Progenitor cell of endocrine pancreas (in vitro differentiated cells): ENCODE data around the gene ARHGDIG. TPM values are rescaled to one million over a fixed set of nuclear protein-coding genes. Genes with fewer than 3 reads are reported as not detected.

Experiments used
- DNase-seq: peaks from one replicate; pipeline ENCODE4 v3.0.0; 2021; ENCODE audit warnings: low spot score; ENCODE audit not compliant: unreplicated experiment
- H3K27ac Mint-ChIP-seq: 2 replicates; pipeline ENCODE4 v1.8.0; 2021; ENCODE audit warnings: mild to moderate bottlenecking, moderate library complexity, mixed read lengths
- H3K27me3 Mint-ChIP-seq: 2 replicates; pipeline ENCODE4 v1.8.0; 2021; ENCODE audit warnings: mixed read lengths
- H3K36me3 Mint-ChIP-seq: 2 replicates; pipeline ENCODE4 v1.8.0; 2022; ENCODE audit warnings: mixed read lengths; ENCODE audit not compliant: insufficient read depth
- H3K4me1 Mint-ChIP-seq: 2 replicates; pipeline ENCODE4 v1.8.0; 2021; ENCODE audit warnings: low read depth, mixed read lengths
- H3K4me3 Mint-ChIP-seq: 2 replicates; pipeline ENCODE4 v1.8.0; 2021; ENCODE audit warnings: low read depth, mild to moderate bottlenecking, moderate library complexity, mixed read lengths
- H3K9me3 Mint-ChIP-seq: 2 replicates; pipeline ENCODE4 v1.8.0; 2021; ENCODE audit warnings: low read depth, mixed read lengths
- total RNA-seq: library from RNA; stranded (reverse); gene quantifications from 2 replicates; pipeline ENCODE4 v1.2.1, GENCODE V29; 2021
- TF ChIP-seq, protein P1 (sequence below): fragments of 200-600 bp; sonication (generic); IDR thresholded peaks from one replicate; pipeline ENCODE4 v1.5.0; 2021; ENCODE audit warnings: antibody characterized with exemption, mild to moderate bottlenecking; ENCODE audit not compliant: unreplicated experiment

Gene ARHGDIG
- total RNA-seq, 1 donor from 2014 or later = 6.5 TPM

DNA sequence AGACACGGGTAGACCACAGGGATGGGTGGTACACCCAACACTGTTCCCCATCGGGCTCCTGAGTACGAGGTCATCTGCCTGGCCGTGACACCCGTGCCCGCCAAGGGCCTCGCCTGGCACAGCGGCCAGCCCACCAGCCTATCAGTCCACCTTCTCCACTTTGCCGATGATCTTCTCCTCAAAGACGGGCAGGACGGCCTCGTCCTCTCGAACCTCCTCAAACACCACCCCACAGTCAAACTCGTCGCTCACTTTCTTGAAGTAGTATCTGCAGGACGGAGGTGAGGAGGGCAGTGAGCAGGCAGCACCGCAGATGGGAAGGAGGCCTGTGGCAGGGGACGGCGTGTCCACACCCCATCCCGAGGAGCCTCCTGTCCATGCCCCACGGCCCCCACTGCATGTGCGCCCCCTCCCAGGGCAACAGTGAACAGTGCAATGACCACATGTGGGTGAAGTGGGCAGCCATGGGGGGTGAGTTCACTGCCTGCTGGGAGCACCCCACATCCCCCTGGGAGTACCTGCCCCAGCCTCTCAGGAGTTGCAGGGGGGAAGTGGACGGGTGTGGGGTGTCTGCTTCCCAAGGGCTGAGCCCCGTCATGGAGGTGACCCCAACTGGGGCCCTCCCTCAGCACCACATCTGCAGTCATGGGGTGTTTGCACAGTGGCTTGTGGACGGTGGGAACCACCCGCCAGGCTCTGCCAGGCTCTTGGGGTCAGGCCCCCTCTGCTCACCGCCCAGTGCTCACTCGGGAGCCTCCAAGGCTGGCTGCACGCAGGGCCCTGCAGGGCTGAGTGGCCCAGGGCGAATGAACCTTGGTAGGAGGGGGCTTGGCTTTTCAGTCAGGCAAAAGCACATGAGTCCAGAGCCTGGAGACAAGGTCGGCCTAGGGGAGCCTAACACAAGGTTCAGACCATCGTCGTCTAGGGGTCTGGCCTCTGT lies 7.9 kb downstream of the ARHGDIG start:
- H3K27ac Mint-ChIP-seq = peak overlapping the region; percentile 11
- H3K4me1 Mint-ChIP-seq = no peaks in the 10 kb centered on the region
- peaks cover 19% of the 10 kb centered on the region for H3K36me3 Mint-ChIP-seq
- DNase-seq = no peak
- no peak overlapping the region for H3K4me3 Mint-ChIP-seq
- no peaks in the 10 kb centered on the region for H3K9me3 Mint-ChIP-seq
- TF ChIP-seq, protein P1, sequence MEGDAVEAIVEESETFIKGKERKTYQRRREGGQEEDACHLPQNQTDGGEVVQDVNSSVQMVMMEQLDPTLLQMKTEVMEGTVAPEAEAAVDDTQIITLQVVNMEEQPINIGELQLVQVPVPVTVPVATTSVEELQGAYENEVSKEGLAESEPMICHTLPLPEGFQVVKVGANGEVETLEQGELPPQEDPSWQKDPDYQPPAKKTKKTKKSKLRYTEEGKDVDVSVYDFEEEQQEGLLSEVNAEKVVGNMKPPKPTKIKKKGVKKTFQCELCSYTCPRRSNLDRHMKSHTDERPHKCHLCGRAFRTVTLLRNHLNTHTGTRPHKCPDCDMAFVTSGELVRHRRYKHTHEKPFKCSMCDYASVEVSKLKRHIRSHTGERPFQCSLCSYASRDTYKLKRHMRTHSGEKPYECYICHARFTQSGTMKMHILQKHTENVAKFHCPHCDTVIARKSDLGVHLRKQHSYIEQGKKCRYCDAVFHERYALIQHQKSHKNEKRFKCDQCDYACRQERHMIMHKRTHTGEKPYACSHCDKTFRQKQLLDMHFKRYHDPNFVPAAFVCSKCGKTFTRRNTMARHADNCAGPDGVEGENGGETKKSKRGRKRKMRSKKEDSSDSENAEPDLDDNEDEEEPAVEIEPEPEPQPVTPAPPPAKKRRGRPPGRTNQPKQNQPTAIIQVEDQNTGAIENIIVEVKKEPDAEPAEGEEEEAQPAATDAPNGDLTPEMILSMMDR = no peak
- no peaks in the 10 kb centered on the region for H3K27me3 Mint-ChIP-seq

DNA sequence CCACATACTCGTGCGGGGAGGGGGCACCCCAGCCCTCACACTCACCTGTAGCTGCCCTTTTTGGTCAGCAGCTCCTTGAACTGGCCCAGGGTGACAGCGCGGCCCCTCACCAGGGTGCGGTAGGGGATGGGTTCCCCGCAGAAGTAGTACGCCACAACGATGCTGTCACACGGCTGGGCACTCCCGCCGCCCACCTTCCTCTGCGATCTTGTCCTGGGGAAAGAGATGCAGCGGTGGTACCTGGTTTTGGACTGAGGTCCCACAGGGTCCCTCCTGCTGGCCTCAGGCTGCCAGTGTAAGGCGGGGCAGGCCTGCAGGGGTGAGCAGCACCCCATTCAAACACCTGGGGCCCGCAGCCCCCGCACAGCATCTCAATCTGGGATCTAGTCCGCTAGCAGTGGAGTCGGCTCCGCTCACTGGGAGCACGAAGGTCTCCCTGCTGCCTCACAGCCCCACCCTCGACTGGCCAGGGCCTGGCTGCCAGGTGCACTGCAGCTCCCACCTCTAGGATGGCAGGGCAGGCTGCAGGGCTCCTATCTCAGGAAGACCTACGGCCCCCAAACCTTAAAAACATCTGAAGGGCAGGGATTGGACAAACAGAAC lies 9.1 kb downstream of the ARHGDIG start:
- no peak for DNase-seq
- H3K27me3 Mint-ChIP-seq = no peaks in the 10 kb centered on the region
- H3K27ac Mint-ChIP-seq = no peak overlapping the region
- H3K9me3 Mint-ChIP-seq = no peaks in the 10 kb centered on the region
- no peaks in the 10 kb centered on the region for H3K4me1 Mint-ChIP-seq
- H3K4me3 Mint-ChIP-seq = no peak overlapping the region
- TF ChIP-seq, protein P1 = no peak
- H3K36me3 Mint-ChIP-seq = peaks cover 21% of the 10 kb centered on the region

DNA sequence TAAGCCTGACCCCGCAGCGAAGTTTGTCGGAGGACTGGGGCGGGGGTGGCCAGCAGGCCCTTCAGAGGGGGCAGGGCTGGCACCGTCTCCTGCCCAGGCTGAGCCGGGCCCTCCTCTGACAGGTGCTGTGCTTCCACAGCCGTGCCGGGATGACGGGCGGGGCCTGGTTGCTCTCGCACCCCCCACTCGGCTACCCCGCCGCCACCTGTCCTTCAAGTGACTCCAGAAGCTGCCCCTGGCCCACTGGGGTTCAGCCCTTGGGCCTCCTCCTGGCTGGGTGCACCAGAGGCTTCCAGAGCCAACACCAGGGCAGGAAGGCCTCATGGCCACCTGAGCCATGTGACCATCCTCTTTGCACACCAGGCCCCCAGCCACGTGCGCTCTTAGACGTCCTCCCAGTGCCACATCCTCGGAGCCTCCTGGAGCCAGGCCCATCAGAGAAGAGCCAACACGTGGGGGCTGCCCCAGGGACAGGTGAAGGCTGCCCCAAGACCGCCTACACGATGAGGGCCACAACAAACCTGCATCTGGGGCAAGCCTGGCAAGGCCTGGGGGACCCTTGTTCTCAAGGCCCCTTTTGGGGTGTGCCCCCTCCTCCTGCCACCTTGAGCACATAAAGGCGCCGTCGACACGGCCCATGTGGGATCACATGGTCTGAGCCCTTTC lies 9.8 kb downstream of the ARHGDIG start:
- Mint-ChIP-seq H3K36me3 (peaks cover 19% of the 10 kb centered on the region), H3K4me3 (no peak overlapping the region), H3K9me3 (no peaks in the 10 kb centered on the region), H3K27ac (no peak overlapping the region), H3K4me1 (no peaks in the 10 kb centered on the region), H3K27me3 (no peaks in the 10 kb centered on the region)
- TF ChIP-seq, protein P1 = no peak
- no peak for DNase-seq

DNA sequence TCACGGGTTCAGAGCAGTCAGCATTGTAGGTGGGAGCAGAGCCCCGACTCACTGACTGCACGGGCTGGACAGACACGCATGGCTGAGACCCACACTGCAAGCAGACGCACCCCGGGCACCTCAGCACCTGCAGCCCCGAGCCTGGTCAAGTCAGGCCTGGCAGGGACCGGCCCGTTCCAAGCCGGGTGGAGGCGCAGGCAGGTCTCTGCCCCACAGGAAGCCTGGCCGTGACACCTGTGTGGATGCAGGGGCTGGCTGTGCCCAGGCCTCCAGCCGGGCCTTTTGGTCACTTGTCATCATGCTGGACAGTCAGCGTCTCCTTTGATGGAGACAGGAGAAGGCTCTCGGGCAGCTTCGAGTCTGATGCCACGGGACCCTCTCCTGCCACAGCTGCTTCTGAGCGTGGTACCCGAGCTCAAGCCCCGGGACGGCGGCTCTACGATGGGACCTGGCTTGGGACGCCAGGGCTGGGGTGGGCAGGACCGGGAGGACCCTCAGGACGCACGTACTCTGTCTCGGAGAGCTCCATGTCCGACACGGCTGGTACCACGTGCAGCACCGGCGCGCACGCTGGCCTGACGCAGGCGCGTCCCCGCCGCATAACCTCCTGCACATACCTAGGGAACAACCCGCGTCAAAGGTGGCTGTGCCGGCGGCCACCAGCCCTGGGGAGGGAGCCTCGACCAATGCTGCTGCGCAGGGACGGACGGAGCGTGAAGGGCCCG lies 10.5 kb downstream of the ARHGDIG start:
- Mint-ChIP-seq H3K9me3 (no peaks in the 10 kb centered on the region), H3K27ac (no peak overlapping the region), H3K36me3 (peaks cover 16% of the 10 kb centered on the region), H3K27me3 (no peaks in the 10 kb centered on the region), H3K4me1 (no peaks in the 10 kb centered on the region), H3K4me3 (no peak overlapping the region)
- DNase-seq = no peak
- TF ChIP-seq, protein P1 = no peak

DNA sequence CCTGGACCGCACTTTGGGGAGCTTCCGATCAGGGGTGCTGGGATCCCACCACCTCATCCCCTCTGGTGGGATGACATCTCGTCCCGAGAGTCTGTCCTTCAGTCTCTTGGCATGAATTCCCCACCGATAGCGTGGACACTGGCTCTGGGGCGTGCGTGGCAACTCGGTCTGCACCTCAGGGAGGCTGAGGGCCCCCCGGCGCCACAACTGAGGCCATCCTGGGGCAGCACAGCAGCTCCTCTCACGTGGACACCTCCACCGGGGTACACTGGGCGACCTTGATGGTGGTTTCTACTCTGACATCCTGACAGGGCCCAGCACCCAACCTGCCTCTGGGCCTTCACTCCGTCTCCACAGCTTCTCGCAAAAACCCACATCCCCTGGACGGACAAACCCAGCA lies 11.1 kb downstream of the ARHGDIG start:
- DNase-seq = no peak
- no peaks in the 10 kb centered on the region for H3K27me3 Mint-ChIP-seq
- TF ChIP-seq, protein P1 = no peak

More for the DNA sequence above, 11.1 kb downstream of the ARHGDIG start:
- Mint-ChIP-seq H3K36me3 (peaks cover 13% of the 10 kb centered on the region), H3K4me1 (no peaks in the 10 kb centered on the region), H3K9me3 (no peaks in the 10 kb centered on the region), H3K4me3 (no peak overlapping the region), H3K27ac (no peak overlapping the region)
